H9 (cell line): ENCODE measurements around the gene NUP214. TPM values are rescaled to one million over a fixed set of nuclear protein-coding genes. Genes with fewer than 3 reads are reported as not detected.

ENCODE experiments used
- DNase-seq: peaks from one replicate; pipeline ENCODE4 v3.0.0-alpha.2; 2017
- H2AFZ ChIP-seq: one replicate; pipeline ENCODE4 v1.6.1; 2013; ENCODE audit warnings: mild to moderate bottlenecking, low read length, control low read depth, moderate library complexity
- H2AK5ac ChIP-seq: 2 replicates; pipeline ENCODE4 v1.6.1; 2013; ENCODE audit warnings: low read length, control low read depth, mixed read lengths; ENCODE audit not compliant: insufficient read length
- H2BK120ac ChIP-seq: one replicate; pipeline ENCODE4 v1.6.1; 2013; ENCODE audit warnings: low read depth, mild to moderate bottlenecking, low read length, control low read depth, inconsistent platforms; ENCODE audit not compliant: poor library complexity, severe bottlenecking
- H2BK12ac ChIP-seq: 2 replicates; pipeline ENCODE4 v1.6.1; 2013; ENCODE audit warnings: low read length, control low read depth, mixed read lengths, low read depth; ENCODE audit not compliant: insufficient read length
- H2BK15ac ChIP-seq: 2 replicates; pipeline ENCODE4 v1.6.1; 2013; ENCODE audit warnings: low read depth, low read length, control low read depth
- H2BK20ac ChIP-seq: one replicate; pipeline ENCODE4 v1.6.1; 2013; ENCODE audit warnings: low read depth, mild to moderate bottlenecking, low read length, control low read depth, inconsistent platforms; ENCODE audit not compliant: poor library complexity, severe bottlenecking
- H2BK5ac ChIP-seq: 2 replicates; pipeline ENCODE4 v1.6.1; 2013; ENCODE audit warnings: low read length, control low read depth, mixed read lengths; ENCODE audit not compliant: insufficient read length
- H3K14ac ChIP-seq: 2 replicates; pipeline ENCODE4 v1.6.1; 2013; ENCODE audit warnings: low read length, control low read depth; ENCODE audit not compliant: insufficient read depth
- H3K18ac ChIP-seq: 2 replicates; pipeline ENCODE4 v1.6.1; 2013; ENCODE audit warnings: low read depth, mild to moderate bottlenecking, mixed read lengths, low read length, control low read depth; ENCODE audit not compliant: insufficient read length
- H3K23ac ChIP-seq: 2 replicates; pipeline ENCODE4 v1.6.1; 2013; ENCODE audit warnings: low read length, control low read depth, mixed read lengths, low read depth; ENCODE audit not compliant: insufficient read length
- H3K23me2 ChIP-seq: 2 replicates; pipeline ENCODE4 v1.6.1; 2013; ENCODE audit warnings: low read depth, mild to moderate bottlenecking, mixed read lengths, low read length, control low read depth; ENCODE audit not compliant: insufficient read length, poor library complexity, severe bottlenecking
- H3K27ac ChIP-seq: 2 replicates; pipeline ENCODE4 v1.5.1; 2013; ENCODE audit warnings: low read length, control low read depth, mixed read lengths, low read depth; ENCODE audit not compliant: insufficient read length
- H3K27me3 ChIP-seq: 2 replicates; pipeline ENCODE4 v1.6.1; 2013; ENCODE audit warnings: low read length, control low read depth, inconsistent platforms; ENCODE audit not compliant: insufficient read depth
- H3K4ac ChIP-seq: 2 replicates; pipeline ENCODE4 v1.6.1; 2013; ENCODE audit warnings: low read depth, mild to moderate bottlenecking, control low read depth, inconsistent platforms, low read length, moderate library complexity
- H3K4me1 ChIP-seq: 2 replicates; pipeline ENCODE4 v1.6.1; 2013; ENCODE audit warnings: low read length, control low read depth, inconsistent platforms; ENCODE audit not compliant: insufficient read depth
- H3K4me2 ChIP-seq: 2 replicates; pipeline ENCODE4 v1.6.1; 2013; ENCODE audit warnings: low read length, control low read depth, mixed read lengths; ENCODE audit not compliant: insufficient read length, insufficient read depth
- H3K56ac ChIP-seq: 2 replicates; pipeline ENCODE4 v1.6.1; 2013; ENCODE audit warnings: low read depth, mild to moderate bottlenecking, mixed read lengths, low read length, control low read depth; ENCODE audit not compliant: insufficient read length
- H3K79me1 ChIP-seq: 2 replicates; pipeline ENCODE4 v1.6.1; 2013; ENCODE audit warnings: low read depth, mild to moderate bottlenecking, moderate library complexity, low read length, control low read depth, inconsistent platforms; ENCODE audit not compliant: insufficient read depth, poor library complexity, severe bottlenecking
- H3K79me2 ChIP-seq: 2 replicates; pipeline ENCODE4 v1.6.1; 2013; ENCODE audit warnings: low read length, control low read depth, inconsistent platforms; ENCODE audit not compliant: insufficient read depth
- H3K9ac ChIP-seq: 2 replicates; pipeline ENCODE4 v1.6.1; 2013; ENCODE audit warnings: low read length, control low read depth, mixed read lengths; ENCODE audit not compliant: insufficient read length; ENCODE audit errors: extremely low read depth
- H3K9me3 ChIP-seq: one replicate; pipeline ENCODE4 v1.6.1; 2013; ENCODE audit warnings: low read depth, low read length, inconsistent platforms; ENCODE audit not compliant: control insufficient read depth
- H3T11ph ChIP-seq: one replicate; pipeline ENCODE4 v1.6.1; 2013; ENCODE audit warnings: mild to moderate bottlenecking, low read length, control low read depth, inconsistent platforms
- H4K20me1 ChIP-seq: one replicate; pipeline ENCODE4 v1.6.1; 2013; ENCODE audit not compliant: control insufficient read depth, insufficient read length, insufficient read depth
- H4K5ac ChIP-seq: 2 replicates; pipeline ENCODE4 v1.6.1; 2013; ENCODE audit warnings: low read depth, mild to moderate bottlenecking, mixed read lengths, low read length, control low read depth; ENCODE audit not compliant: insufficient read length
- H4K8ac ChIP-seq: replicated peaks from 2 replicates; pipeline ENCODE4 v1.6.1; 2013; ENCODE audit warnings: low read length, control low read depth, mixed read lengths, low read depth; ENCODE audit not compliant: insufficient read length
- H4K91ac ChIP-seq: 2 replicates; pipeline ENCODE4 v1.6.1; 2013; ENCODE audit warnings: low read depth, mild to moderate bottlenecking, moderate library complexity, mixed read lengths, low read length, control low read depth; ENCODE audit not compliant: insufficient read length
- H3K27ac Mint-ChIP-seq, 3 experiments: 2 replicates in 2 of 3; 3 replicates in 1 of 3; pipeline ENCODE4 v1.8.0; 2020 to 2021; ENCODE audit warnings: mixed read lengths in 3 of 3, mild to moderate bottlenecking in 1 of 3, moderate library complexity in 1 of 3
- H3K27me3 Mint-ChIP-seq: 2 replicates; pipeline ENCODE4 v1.8.0; 2021; ENCODE audit warnings: low read depth, mild to moderate bottlenecking, moderate library complexity, mixed read lengths
- H3K36me3 Mint-ChIP-seq, 3 experiments: 2 replicates in 2 of 3; 3 replicates in 1 of 3; pipeline ENCODE4 v1.8.0; 2020 to 2021; ENCODE audit warnings: low read depth in 3 of 3, mixed read lengths in 3 of 3; ENCODE audit not compliant: insufficient read depth in 1 of 3
- H3K4me1 Mint-ChIP-seq, 2 experiments: 2 replicates each; pipeline ENCODE4 v1.8.0; 2020; ENCODE audit warnings: mixed read lengths in 2 of 2
- H3K4me3 Mint-ChIP-seq, 2 experiments: 2 replicates in 1 of 2; 3 replicates in 1 of 2; pipeline ENCODE4 v1.8.0; 2020 to 2021; ENCODE audit warnings: mild to moderate bottlenecking in 2 of 2, mixed read lengths in 2 of 2, moderate library complexity in 1 of 2
- H3K9me3 Mint-ChIP-seq, 2 experiments: 2 replicates in 1 of 2; 3 replicates in 1 of 2; pipeline ENCODE4 v1.8.0; 2020; ENCODE audit warnings: mild to moderate bottlenecking in 2 of 2, mixed read lengths in 2 of 2, moderate library complexity in 1 of 2
- CTCF ChIP-seq: fragments of 200-600 bp; sonication (generic); conservative IDR thresholded peaks from 3 replicates; pipeline ENCODE4 v1.8.0; 2021; ENCODE audit warnings: antibody characterized with exemption, mild to moderate bottlenecking
- WGBS: extraction: QIAGEN DNeasy Blood & Tissue Kit; methylation state at CpG from one replicate; pipeline ENCODE4 v1.1.7; 2013; ENCODE audit warnings: missing lambda C conversion rate, low lambda C conversion rate, mixed read lengths; ENCODE audit not compliant: insufficient read length; ENCODE audit errors: extremely low coverage; 5-methylcytosine and 5-hydroxymethylcytosine counted together
- total RNA-seq: library from RNA; stranded (reverse); gene quantifications from 2 replicates; pipeline ENCODE4 v1.2.1, GENCODE V29; 2021

The NUP214 gene
- total RNA-seq, 1 experiment from 2014 or later, result 53.8 TPM

GRCh38 chr9:131194762-131195161 lies 69.4 kb downstream of the NUP214 start:
- no peak overlapping the region for H2BK5ac ChIP-seq
- H3K79me2 ChIP-seq, result no peaks in the 10 kb centered on the region
- H3K9me3 Mint-ChIP-seq, result no peaks in the 10 kb centered on the region
- no peak overlapping the region for H2AK5ac ChIP-seq
- no CpG with 5 or more reads among the region's 3 CpGs for WGBS
- no peaks in the 10 kb centered on the region for H3K4me1 Mint-ChIP-seq
- no peak overlapping the region for H2BK120ac ChIP-seq
- TF ChIP-seq CTCF, result no peak
- no peak overlapping the region for H3K18ac ChIP-seq
- H3K27ac ChIP-seq, result no peak overlapping the region
- H3K4me2 ChIP-seq, result no peak overlapping the region
- no peaks in the 10 kb centered on the region for H3K23me2 ChIP-seq
- H2BK20ac ChIP-seq, result no peak overlapping the region
- peaks cover 20 to 67% (median 49%) of the 10 kb centered on the region in 3 experiments; a peak in 6 of 7 replicates for H3K36me3 Mint-ChIP-seq
- DNase-seq, result no peak
- H3K56ac ChIP-seq, result no peak overlapping the region
- no peak overlapping the region for H2AFZ ChIP-seq
- H3K27ac Mint-ChIP-seq, result peak overlapping the region in 1 of 3 experiments; percentile 1; a peak in 1 of 7 replicates
- H3K14ac ChIP-seq, result no peak overlapping the region
- no peaks in the 10 kb centered on the region for H3K79me1 ChIP-seq
- no peak overlapping the region for H4K8ac ChIP-seq
- H3K27me3 ChIP-seq, result no peaks in the 10 kb centered on the region
- H3T11ph ChIP-seq, result no peak overlapping the region
- no peaks in the 10 kb centered on the region for H3K4me1 ChIP-seq
- H3K9ac ChIP-seq, result no peak overlapping the region
- no peaks in the 10 kb centered on the region for H4K20me1 ChIP-seq
- no peak overlapping the region for H4K5ac ChIP-seq
- H3K4me3 Mint-ChIP-seq, result no peak overlapping the region
- H3K9me3 ChIP-seq, result no peaks in the 10 kb centered on the region
- H3K4ac ChIP-seq, result no peak overlapping the region
- H4K91ac ChIP-seq, result no peak overlapping the region
- no peak overlapping the region for H3K23ac ChIP-seq
- H2BK15ac ChIP-seq, result no peak overlapping the region
- no peaks in the 10 kb centered on the region for H3K27me3 Mint-ChIP-seq
- no peak overlapping the region for H2BK12ac ChIP-seq
